Activated gamma-delta T cell treated with anti-CD3 and anti-CD28 coated beads, Interleukin-2, amount 50 U/mL, for 16 hours (primary cell): ENCODE results near the gene RCL1.
"Not testable (repeated sequence)": the region's sequence is repeated elsewhere in the genome, so short reads cannot be mapped to it uniquely, and the experiment has no call there.

Experiments
- DNase-seq: peaks from one replicate; pipeline ENCODE4 v3.0.0-alpha.2; 2020; ENCODE audit warnings: low read depth

Gene RCL1

DNA sequence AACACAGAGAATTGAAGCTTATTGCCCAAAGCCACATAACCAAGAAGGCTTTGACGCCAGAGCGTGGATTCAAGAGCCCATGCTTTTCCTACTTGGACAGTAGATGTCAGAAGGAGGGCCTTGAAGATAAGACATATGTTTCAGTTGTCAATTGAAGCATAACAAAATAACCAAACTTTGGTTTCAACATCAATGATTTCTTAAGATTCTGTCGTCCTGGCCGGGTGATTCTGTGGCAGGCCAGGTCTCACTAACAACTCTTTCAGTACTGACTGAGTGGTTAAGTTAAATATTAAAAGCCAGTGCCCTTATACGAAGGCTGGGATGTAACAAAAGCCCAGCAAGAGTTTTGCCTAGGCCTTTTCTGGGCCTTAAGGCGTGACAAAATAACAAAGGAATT lies 94.0 kb downstream of the RCL1 start:
- no peak for DNase-seq

DNA sequence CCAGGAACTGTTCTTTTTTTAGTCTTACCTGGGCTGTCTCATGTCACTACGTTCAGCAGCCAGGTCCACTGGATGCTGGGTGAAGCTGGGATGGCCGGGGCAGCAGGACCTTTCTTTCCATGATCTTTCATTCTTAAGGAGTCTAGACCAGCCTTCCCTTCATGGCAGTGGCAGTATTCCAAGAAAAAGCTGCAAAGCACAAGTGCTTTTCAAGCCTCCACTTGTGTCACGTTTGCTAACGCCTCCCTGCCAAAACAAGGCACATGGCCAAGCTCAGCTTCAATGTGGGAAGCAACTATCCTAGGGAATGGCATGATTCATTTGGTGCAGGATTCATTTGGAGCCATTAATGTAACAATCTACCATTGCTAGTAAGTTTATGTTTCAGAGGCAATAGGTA lies 94.8 kb downstream of the RCL1 start:
- DNase-seq, result no peak

DNA sequence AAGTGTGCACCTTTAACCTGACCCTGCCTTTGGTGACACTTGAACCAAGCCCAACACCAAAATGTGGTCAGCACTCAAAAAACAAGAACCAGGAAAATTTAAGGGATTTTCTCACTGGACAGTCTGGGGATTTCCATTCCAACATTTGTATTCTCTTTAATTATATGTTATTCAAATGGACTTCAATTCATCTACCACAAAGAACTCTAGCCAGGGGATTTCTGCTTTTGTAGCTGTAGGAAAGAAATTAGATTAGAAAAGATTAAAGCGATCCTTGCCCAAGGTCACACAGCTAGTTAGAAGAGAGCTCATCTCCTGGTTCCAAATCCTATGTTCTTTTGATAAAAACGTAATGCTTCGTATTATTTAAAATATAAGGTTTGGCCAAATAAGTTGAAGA lies 97.5 kb downstream of the RCL1 start:
- no peak for DNase-seq

DNA sequence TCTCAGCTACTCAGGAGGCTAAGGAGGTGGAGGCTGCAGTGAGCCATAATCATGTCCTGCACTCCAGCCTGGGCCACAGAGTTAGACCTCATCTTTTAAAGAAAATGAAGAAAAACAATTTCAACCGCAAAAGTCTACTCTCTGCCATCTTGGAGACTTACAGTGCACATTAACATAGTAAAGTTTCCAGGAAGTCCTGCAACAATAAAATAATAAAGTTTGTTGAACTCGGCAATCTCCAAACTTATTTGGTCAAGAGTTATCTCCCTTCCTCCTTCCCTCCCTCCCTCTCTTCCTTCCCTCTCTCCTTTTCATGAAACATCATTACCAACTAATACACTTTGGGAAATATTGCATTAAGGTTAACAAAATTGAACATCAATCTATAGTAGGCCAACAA lies 98.2 kb downstream of the RCL1 start:
- no peak for DNase-seq

DNA sequence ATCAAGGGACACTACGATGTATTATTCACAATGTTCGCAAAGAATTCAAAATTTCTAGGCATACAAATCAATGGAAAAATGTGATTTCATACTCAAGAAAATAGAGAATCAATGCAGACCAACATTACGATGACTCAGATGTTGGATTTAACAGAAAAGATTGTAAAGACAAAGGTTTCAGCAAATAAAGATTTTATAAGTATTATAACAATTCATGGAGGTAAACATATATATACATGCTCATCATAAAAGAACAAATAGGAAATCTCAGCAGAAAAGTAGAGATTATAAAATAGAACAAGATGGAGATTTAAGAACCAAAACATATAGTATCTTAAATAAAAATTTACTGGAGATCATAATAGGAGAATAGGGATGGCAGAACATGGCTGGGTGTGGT lies 98.9 kb downstream of the RCL1 start:
- DNase-seq, result no peak

DNA sequence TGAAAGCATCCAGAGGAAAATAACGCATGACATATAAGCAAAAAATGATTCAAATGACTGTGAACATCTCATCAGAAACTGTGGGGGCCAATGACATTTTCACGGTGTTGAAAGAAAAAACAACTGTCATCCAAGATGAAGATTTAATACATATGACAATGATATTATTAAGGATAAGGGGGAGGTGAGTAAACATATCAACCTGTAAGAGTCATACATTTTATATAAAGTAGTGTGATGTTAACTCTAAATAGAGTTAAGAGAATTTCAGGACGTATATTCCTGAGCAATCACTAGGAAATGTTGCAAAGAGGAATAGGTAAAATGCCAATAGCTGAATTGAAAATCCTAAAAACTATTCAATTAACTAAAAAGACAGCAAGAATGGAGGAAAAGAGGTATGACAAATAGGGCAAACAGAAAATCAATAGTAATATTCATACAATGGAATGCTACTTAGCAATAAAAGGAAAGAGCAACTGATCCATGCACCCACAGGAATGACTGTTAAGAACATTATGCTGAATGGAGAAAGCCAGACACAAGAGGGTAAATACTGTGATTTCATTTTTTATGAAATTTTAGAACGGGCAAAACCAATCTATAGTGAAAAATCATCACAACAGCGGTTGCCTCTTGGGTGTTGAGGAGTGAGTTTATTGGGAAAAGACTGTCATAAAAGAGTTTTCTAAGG lies 99.9 kb downstream of the RCL1 start:
- no peak for DNase-seq

DNA sequence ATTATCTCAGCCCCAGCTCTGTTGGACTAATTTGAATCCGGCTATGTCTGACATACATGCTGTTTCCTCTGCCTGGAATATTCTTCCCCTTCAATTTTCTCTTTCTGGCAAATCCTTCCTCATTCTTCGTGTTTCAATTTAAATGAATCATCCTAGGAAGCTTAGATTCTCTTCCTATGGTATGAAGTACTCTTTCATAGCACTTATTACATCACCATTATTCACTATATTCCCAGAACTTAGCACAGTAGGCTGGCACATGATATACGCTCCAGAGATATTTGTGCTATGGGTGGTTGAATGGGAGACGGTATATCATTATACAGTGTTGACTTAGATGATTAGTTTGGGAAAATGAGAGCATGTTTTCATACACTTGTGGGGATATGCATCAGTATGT lies 101.3 kb downstream of the RCL1 start:
- no peak for DNase-seq

DNA sequence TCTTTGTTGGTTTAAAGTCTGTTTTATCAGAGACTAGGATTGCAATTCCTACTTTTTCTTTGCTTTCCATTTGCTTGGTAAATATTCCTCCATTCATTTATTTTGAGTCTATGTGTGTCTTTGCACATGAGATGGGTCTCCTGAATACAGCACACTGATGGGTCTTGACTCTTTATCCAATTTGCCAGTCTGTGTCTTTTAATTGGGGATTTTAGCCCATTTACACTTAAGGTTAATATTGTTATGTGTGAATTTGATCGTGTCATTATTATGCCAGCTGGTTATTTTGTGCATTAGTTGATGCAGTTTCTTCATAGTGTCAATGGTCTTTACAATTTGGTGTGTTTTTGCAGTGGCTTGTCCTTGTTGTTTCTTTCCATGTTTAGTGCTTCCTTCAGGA lies 107.1 kb downstream of the RCL1 start:
- DNase-seq, result not testable (repeated sequence)

DNA sequence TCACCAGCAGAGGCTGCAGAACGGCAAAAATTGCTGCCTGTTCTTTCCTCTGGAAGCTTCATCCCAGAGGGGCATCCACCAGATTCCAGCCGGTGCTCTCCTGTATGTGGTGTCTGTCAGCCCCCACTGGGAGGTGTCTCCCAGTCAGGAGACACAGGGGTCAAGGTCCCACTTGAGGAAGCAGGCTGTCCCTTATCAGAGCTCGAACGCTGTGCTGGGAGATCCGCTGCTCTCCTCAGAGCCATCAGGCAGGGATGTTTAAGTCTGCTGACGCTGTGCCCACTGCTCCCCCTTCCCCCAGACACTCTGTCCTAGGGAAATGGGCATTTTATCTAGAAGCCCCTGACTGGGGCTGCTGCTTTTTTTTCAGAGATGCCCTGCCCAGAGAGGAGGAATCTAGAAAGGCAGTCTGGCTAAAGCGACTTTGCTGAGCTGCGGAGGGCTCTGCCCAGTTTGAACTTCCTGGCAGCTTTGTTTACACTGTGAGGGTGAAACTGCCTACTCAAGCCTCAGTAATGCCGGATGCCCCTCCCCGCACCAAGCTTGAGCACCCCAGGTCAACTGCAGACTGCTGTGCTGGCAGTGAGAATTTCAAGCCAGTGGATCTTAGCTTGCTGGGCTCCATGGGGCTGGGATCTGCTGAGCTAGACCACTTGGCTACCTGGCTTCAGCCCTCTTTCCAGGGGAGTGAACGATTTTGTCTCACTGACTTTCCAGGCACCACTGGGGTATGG lies 108.8 kb downstream of the RCL1 start:
- not testable (repeated sequence) for DNase-seq

DNA sequence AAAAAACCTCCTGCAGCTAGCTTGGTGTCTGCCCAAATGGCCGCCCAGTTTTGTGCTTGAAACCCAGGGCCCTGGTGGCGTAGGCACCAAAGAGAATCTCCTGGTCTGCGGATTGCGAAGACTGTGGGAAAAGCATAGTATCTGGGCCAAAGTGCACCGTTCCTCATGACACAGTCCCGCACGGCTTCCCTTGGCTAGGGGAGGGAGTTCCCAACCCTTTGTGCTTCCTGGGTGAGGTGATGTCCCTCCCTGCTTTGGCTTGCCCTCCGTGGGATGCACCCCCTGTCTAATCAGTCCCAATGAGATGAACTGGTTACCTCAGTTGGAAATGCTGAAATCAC lies 109.4 kb downstream of the RCL1 start:
- no peak for DNase-seq

DNA sequence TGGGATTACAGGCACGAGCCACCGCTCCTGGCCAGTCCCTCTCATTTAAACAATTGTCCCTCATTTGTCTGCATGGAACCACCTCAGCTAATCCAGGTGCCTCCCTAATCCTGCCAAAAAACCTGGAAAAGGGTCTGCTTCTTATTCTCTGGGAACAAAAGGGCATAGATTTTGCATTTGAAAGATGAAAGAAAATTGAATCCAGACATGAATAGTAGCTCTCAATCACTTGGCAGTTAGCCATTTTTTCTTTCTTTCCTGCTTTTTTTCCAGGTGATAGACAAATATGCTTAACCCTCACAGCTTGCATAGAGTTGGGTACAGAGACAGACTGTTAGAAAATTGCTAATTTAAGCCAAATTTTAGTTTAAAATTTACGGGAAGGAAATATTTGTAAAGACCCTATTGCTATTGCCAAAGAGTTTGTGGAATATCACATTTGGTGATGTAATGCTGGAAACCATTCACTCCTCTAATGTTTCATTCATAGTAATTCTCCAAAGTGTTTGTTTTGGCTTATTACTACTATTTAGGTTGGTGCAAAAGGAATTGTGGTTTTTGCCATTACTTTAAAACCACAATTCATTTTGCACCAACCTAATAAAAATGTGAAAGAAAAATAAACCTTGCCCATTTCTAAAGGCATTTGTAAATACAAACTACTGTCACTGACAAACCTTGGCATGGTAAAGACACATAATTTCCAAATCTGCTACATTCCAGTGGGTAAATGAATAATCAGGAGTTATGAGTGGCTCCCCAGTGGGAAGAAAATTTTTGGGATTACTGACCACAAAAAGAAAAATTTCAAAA lies 111.8 kb downstream of the RCL1 start:
- DNase-seq, result no peak

DNA sequence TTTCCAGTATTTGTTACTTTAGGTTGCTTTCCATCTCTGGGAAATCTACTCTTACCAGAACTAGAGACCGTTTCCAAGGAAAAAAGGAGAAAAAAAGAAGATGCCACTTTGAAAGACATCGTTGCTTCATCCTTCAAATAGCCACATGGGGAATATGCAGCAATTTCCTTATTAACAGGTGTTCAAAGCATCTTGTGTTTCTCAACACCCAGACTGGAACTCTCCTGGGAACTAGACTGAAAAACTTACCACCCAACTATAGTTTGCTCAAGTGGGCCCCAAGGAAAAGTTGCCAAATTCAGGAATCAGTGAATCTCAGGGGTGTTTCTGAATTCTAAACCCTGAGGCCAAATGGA lies 112.4 kb downstream of the RCL1 start:
- no peak for DNase-seq
